GM21390 (cell line): ENCODE results near the gene COL23A1.

Source experiments
- ATAC-seq: cut with Tn5 transposase; IDR thresholded peaks from one replicate; pipeline ENCODE4 v1.9.1; 2021; ENCODE audit not compliant: unreplicated experiment

The COL23A1 gene

GRCh38 chr5:178349075-178349511, 241.1 kb downstream of the COL23A1 start:
- ATAC-seq, result no peak

- no peak for ATAC-seq
Measured at GRCh38 chr5:178348356-178349074, 241.7 kb downstream of the COL23A1 start.

GRCh38 chr5:178347956-178348355, 242.2 kb downstream of the COL23A1 start:
- ATAC-seq, result no peak

- no peak for ATAC-seq
Measured at GRCh38 chr5:178346607-178347334, 243.4 kb downstream of the COL23A1 start.

GRCh38 chr5:178343306-178343705, 246.9 kb downstream of the COL23A1 start:
- ATAC-seq, result no peak

GRCh38 chr5:178341851-178342140, 248.4 kb downstream of the COL23A1 start:
- no peak for ATAC-seq

- no peak for ATAC-seq
Measured at GRCh38 chr5:178341091-178341850, 248.9 kb downstream of the COL23A1 start.

- ATAC-seq, result no peak
Measured at GRCh38 chr5:178340637-178341036, 249.6 kb downstream of the COL23A1 start.

GRCh38 chr5:178340187-178340586, 250.0 kb downstream of the COL23A1 start:
- ATAC-seq, result no peak

- ATAC-seq, result no peak
Measured at GRCh38 chr5:178339272-178339671, 250.9 kb downstream of the COL23A1 start.

GRCh38 chr5:178338750-178339144, 251.4 kb downstream of the COL23A1 start:
- ATAC-seq, result no peak

GRCh38 chr5:178338126-178338749, 252.0 kb downstream of the COL23A1 start:
- no peak for ATAC-seq

GRCh38 chr5:178337334-178337741, 252.9 kb downstream of the COL23A1 start:
- no peak for ATAC-seq

- no peak for ATAC-seq
Measured at GRCh38 chr5:178336889-178337288, 253.3 kb downstream of the COL23A1 start.

GRCh38 chr5:178335302-178336030, 254.7 kb downstream of the COL23A1 start:
- no peak for ATAC-seq

- no peak for ATAC-seq
Measured at GRCh38 chr5:178334861-178335260, 255.3 kb downstream of the COL23A1 start.

- no peak for ATAC-seq
Measured at GRCh38 chr5:178333821-178334481, 256.2 kb downstream of the COL23A1 start.

GRCh38 chr5:178332210-178332641, 258.0 kb downstream of the COL23A1 start:
- no peak for ATAC-seq

- ATAC-seq, result no peak
Measured at GRCh38 chr5:178331491-178331996, 258.6 kb downstream of the COL23A1 start.
